SK-N-SH (cell line): ENCODE results near the gene MGAT5. TPM values are rescaled to one million over a fixed set of nuclear protein-coding genes. Genes with fewer than 3 reads are reported as not detected.

Experiments used
- CTCF ChIA-PET: fragments of 300-600, 350-600 bp; formaldehyde crosslinking; extraction: SDS; loops from one replicate; lab custom pipeline; 2021; lab: Yijun Ruan, JAX
- POLR2A ChIA-PET: fragments of 350-600 bp; sonication (Branson Sonifier 250); formaldehyde crosslinking; extraction: SDS; loops from one replicate; lab custom pipeline; 2020; ENCODE audit warnings: antibody characterized with exemption, inconsistent platforms; lab: Yijun Ruan, JAX
- DNase-seq: peaks from one replicate; pipeline ENCODE4 v3.0.0; 2012
- H2AFZ ChIP-seq: fragments of 200-600 bp; sonication (generic); 2 replicates; pipeline ENCODE4 v1.8.1; 2016; ENCODE audit warnings: antibody characterized with exemption, mild to moderate bottlenecking, low read depth
- H3F3A ChIP-seq: fragments of 200-600 bp; sonication (generic); replicated peaks from 2 replicates; pipeline ENCODE3; 2016; ENCODE audit warnings: antibody characterized with exemption, mild to moderate bottlenecking; ENCODE audit not compliant: insufficient read depth
- H3K27ac ChIP-seq, 2 experiments: fragments of 200-500 bp in 1 of 2; fragments of 200-600 bp in 1 of 2; sonication (Bioruptor generic) in 1 of 2; sonication (generic), shearing (Covaris generic) in 1 of 2; 2 replicates each; pipeline versions ENCODE4 v1.5.1 to v1.6.1; 2014 to 2016; ENCODE audit warnings: low read depth in 2 of 2, inconsistent platforms in 1 of 2, low read length in 1 of 2, mild to moderate bottlenecking in 1 of 2, mixed read lengths in 1 of 2
- H3K27me3 ChIP-seq: fragments of 200-600 bp; sonication (generic), shearing (Covaris generic); 2 replicates; pipeline ENCODE4 v1.6.1; 2016; ENCODE audit warnings: mixed run types; ENCODE audit not compliant: insufficient read depth
- H3K36me3 ChIP-seq, 2 experiments: fragments of 200-500 bp in 1 of 2; fragments of 200-600 bp in 1 of 2; sonication (Bioruptor generic) in 1 of 2; sonication (generic) in 1 of 2; replicated peaks in 1 of 2; 2 replicates each; pipeline versions ENCODE3 to v1.5.1; 2014 to 2016; ENCODE audit warnings: low read length in 1 of 2, mild to moderate bottlenecking in 1 of 2; ENCODE audit not compliant: insufficient read depth in 2 of 2, control insufficient read depth in 1 of 2
- H3K4me1 ChIP-seq, 2 experiments: fragments of 200-500 bp in 1 of 2; fragments of 200-600 bp in 1 of 2; sonication (Bioruptor generic) in 1 of 2; sonication (generic), shearing (Covaris generic) in 1 of 2; 2 replicates each; pipeline versions ENCODE4 v1.5.1 to v1.6.1; 2014 to 2016; ENCODE audit warnings: low read depth in 1 of 2, low read length in 1 of 2, mixed run types in 1 of 2; ENCODE audit not compliant: insufficient read depth in 2 of 2, control insufficient read depth in 1 of 2
- H3K4me2 ChIP-seq: fragments of 200-600 bp; sonication (generic), shearing (Covaris generic); 2 replicates; pipeline ENCODE4 v1.6.1; 2017; ENCODE audit warnings: mixed run types
- H3K4me3 ChIP-seq, 2 experiments: fragments of 200-500 bp in 1 of 2; fragments of 200-600 bp in 1 of 2; sonication (Bioruptor generic) in 1 of 2; sonication (generic), shearing (Covaris generic) in 1 of 2; 2 replicates each; pipeline versions ENCODE4 v1.5.1 to v1.8.1; 2014 to 2016; ENCODE audit warnings: low read depth in 2 of 2, inconsistent platforms in 1 of 2, low read length in 1 of 2, mild to moderate bottlenecking in 1 of 2, mixed read lengths in 1 of 2, moderate library complexity in 1 of 2
- H3K79me2 ChIP-seq: fragments of 200-600 bp; sonication (generic); 2 replicates; pipeline ENCODE4 v1.8.1; 2017; ENCODE audit warnings: mild to moderate bottlenecking; ENCODE audit not compliant: insufficient read depth
- H3K9ac ChIP-seq: fragments of 200-600 bp; sonication (generic); 2 replicates; pipeline ENCODE4 v1.6.1; 2017; ENCODE audit warnings: mixed run types
- H3K9me2 ChIP-seq: fragments of 200-600 bp; sonication (generic); 2 replicates; pipeline ENCODE4 v1.6.1; 2017; ENCODE audit warnings: mixed run types
- H3K9me3 ChIP-seq: fragments of 200-600 bp; sonication (generic); 2 replicates; pipeline ENCODE4 v1.6.1; 2017; ENCODE audit warnings: mixed run types, mild to moderate bottlenecking, moderate library complexity
- H4K20me1 ChIP-seq: fragments of 200-600 bp; sonication (generic); 2 replicates; pipeline ENCODE4 v1.6.1; 2017; ENCODE audit warnings: mild to moderate bottlenecking, mixed run types; ENCODE audit not compliant: insufficient read depth
- CHD2 ChIP-seq: fragments of 150-350 bp; IDR thresholded peaks from 2 replicates; pipeline ENCODE4 v1.6.1; 2018; ENCODE audit warnings: low read length; ENCODE audit not compliant: partially characterized antibody
- FOXM1 ChIP-seq: IDR thresholded peaks from 2 replicates; pipeline ENCODE4 v1.4.0; 2012; ENCODE audit warnings: low read depth, mild to moderate bottlenecking
- JUND ChIP-seq: IDR thresholded peaks from 2 replicates; pipeline ENCODE4 v1.4.0; 2012
- MAX ChIP-seq: IDR thresholded peaks from 2 replicates; pipeline ENCODE4 v1.4.0; 2012; ENCODE audit warnings: low read depth
- MEF2A ChIP-seq: IDR thresholded peaks from 2 replicates; pipeline ENCODE4 v1.4.0; 2012; ENCODE audit warnings: low read depth, borderline replicate concordance
- NFIC ChIP-seq: IDR thresholded peaks from 2 replicates; pipeline ENCODE4 v1.4.0; 2012; ENCODE audit warnings: borderline replicate concordance
- NRF1 ChIP-seq: IDR thresholded peaks from 2 replicates; pipeline ENCODE4 v1.6.1; 2012; ENCODE audit warnings: low read depth, mild to moderate bottlenecking, low read length
- PBX3 ChIP-seq: IDR thresholded peaks from 2 replicates; pipeline ENCODE4; 2012
- RAD21 ChIP-seq: IDR thresholded peaks from 2 replicates; pipeline ENCODE4 v1.6.1; 2012; ENCODE audit warnings: mild to moderate bottlenecking, low read length
- RCOR1 ChIP-seq: fragments of 150-350 bp; IDR thresholded peaks from 2 replicates; pipeline ENCODE4 v1.6.1; 2017; ENCODE audit warnings: antibody characterized with exemption, low read length
- RXRA ChIP-seq: IDR thresholded peaks from 2 replicates; pipeline ENCODE4 v1.4.0; 2012; ENCODE audit warnings: low read depth, mild to moderate bottlenecking, borderline replicate concordance
- SIN3A ChIP-seq: IDR thresholded peaks from 2 replicates; pipeline ENCODE4 v1.6.1; 2012; ENCODE audit warnings: low read depth, mild to moderate bottlenecking, low read length, moderate library complexity, borderline replicate concordance
- TAF1 ChIP-seq: IDR thresholded peaks from 2 replicates; pipeline ENCODE4 v1.6.1; 2012; ENCODE audit warnings: low read depth, mild to moderate bottlenecking, low read length, moderate library complexity, borderline replicate concordance
- TEAD4 ChIP-seq: IDR thresholded peaks from 2 replicates; pipeline ENCODE4 v1.4.0; 2012; ENCODE audit warnings: mild to moderate bottlenecking, borderline replicate concordance; ENCODE audit not compliant: insufficient read depth
- WGBS: methylation state at CpG from one replicate; pipeline ENCODE4 v1.1.6; 2017; ENCODE audit warnings: low lambda C conversion rate; 5-methylcytosine and 5-hydroxymethylcytosine counted together
- polyA plus RNA-seq, 3 experiments: library from polyadenylated mRNA; depleted of rRNA; stranded (reverse); fragments of >200 nt; gene quantifications; 2 replicates each; pipeline ENCODE4 v1.2.3, GENCODE V29; 2012
- TF ChIP-seq, protein P1 (sequence below): IDR thresholded peaks from 2 replicates; pipeline ENCODE4 v1.6.1; 2012; ENCODE audit warnings: mild to moderate bottlenecking, low read depth, low read length, moderate library complexity
- TF ChIP-seq, protein P2 (sequence below): fragments of 150-350 bp; IDR thresholded peaks from 2 replicates; pipeline ENCODE4 v1.6.1; 2017; ENCODE audit warnings: antibody characterized with exemption, low read length, low read depth, borderline replicate concordance
- TF ChIP-seq, protein P3 (sequence below): IDR thresholded peaks from 2 replicates; pipeline ENCODE4 v1.4.0; 2012; ENCODE audit warnings: low read depth, borderline replicate concordance

The MGAT5 gene
- polyA plus RNA-seq, 1 of the 3 experiments (the other 2 are of a cell fraction): 18.2 TPM

DNA sequence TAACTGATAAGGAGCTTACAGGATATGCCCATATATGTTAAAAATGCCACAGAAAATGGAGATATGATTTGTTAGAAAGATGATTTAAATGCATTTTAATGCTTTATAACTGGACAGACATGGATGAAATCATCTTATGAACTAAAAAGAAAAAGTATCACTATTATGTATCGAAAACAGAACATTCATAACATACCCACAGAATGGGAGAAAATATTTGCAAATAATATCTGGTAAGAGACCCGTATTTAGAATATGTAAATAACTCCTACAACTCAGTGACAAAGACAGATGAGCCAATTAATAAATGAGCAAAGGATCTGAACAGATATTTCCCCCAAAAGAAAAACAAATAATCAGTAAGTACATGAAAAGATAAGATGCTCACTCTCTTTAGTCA is 24.3 kb upstream of the MGAT5 start:
- Histone ChIP-seq H3K9me2 (no peaks in the 10 kb centered on the region), H4K20me1 (no peaks in the 10 kb centered on the region), H3K4me2 (no peak overlapping the region), H2AFZ (no peak overlapping the region), H3K4me3 (no peak overlapping the region), H3F3A (no peaks in the 10 kb centered on the region), H3K27ac (no peak overlapping the region), H3K36me3 (no peaks in the 10 kb centered on the region)
- CTCF ChIA-PET: interaction anchor here (0.9 to 2.8 kb wide), 4 partner anchors 10 to 221 kb away, joined by 3 to 13 read pairs (median 3); no protein-coding TSS in a partner anchor
- TF ChIP-seq TAF1: no peak
- TF ChIP-seq, protein P1, sequence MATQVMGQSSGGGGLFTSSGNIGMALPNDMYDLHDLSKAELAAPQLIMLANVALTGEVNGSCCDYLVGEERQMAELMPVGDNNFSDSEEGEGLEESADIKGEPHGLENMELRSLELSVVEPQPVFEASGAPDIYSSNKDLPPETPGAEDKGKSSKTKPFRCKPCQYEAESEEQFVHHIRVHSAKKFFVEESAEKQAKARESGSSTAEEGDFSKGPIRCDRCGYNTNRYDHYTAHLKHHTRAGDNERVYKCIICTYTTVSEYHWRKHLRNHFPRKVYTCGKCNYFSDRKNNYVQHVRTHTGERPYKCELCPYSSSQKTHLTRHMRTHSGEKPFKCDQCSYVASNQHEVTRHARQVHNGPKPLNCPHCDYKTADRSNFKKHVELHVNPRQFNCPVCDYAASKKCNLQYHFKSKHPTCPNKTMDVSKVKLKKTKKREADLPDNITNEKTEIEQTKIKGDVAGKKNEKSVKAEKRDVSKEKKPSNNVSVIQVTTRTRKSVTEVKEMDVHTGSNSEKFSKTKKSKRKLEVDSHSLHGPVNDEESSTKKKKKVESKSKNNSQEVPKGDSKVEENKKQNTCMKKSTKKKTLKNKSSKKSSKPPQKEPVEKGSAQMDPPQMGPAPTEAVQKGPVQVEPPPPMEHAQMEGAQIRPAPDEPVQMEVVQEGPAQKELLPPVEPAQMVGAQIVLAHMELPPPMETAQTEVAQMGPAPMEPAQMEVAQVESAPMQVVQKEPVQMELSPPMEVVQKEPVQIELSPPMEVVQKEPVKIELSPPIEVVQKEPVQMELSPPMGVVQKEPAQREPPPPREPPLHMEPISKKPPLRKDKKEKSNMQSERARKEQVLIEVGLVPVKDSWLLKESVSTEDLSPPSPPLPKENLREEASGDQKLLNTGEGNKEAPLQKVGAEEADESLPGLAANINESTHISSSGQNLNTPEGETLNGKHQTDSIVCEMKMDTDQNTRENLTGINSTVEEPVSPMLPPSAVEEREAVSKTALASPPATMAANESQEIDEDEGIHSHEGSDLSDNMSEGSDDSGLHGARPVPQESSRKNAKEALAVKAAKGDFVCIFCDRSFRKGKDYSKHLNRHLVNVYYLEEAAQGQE: no peak
- TF ChIP-seq CHD2: no peak
- TF ChIP-seq, protein P2, sequence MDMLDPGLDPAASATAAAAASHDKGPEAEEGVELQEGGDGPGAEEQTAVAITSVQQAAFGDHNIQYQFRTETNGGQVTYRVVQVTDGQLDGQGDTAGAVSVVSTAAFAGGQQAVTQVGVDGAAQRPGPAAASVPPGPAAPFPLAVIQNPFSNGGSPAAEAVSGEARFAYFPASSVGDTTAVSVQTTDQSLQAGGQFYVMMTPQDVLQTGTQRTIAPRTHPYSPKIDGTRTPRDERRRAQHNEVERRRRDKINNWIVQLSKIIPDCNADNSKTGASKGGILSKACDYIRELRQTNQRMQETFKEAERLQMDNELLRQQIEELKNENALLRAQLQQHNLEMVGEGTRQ: no peak
- TF ChIP-seq, protein P3, sequence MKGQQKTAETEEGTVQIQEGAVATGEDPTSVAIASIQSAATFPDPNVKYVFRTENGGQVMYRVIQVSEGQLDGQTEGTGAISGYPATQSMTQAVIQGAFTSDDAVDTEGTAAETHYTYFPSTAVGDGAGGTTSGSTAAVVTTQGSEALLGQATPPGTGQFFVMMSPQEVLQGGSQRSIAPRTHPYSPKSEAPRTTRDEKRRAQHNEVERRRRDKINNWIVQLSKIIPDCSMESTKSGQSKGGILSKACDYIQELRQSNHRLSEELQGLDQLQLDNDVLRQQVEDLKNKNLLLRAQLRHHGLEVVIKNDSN: no peak
- no peak for TF ChIP-seq JUND
- no peak for TF ChIP-seq NRF1
- no peak for TF ChIP-seq TEAD4
- TF ChIP-seq RAD21: no peak
- no peak for TF ChIP-seq NFIC
- TF ChIP-seq SIN3A: no peak
- TF ChIP-seq MEF2A: no peak
- no peak for TF ChIP-seq FOXM1
- TF ChIP-seq PBX3: no peak
- TF ChIP-seq RXRA: no peak
- no peak for TF ChIP-seq RCOR1
- no peak for TF ChIP-seq MAX
- TF ChIP-seq, all 33 proteins: peak for 0
- WGBS: 96% methylated on average over 2 of the region's 2 CpGs
- peaks cover 14% of the 10 kb centered on the region in 2 experiments; a peak in 3 of 4 replicates for H3K4me1 ChIP-seq
- H3K9me3 ChIP-seq: no peaks in the 10 kb centered on the region
- no peak for DNase-seq
- POLR2A ChIA-PET: no interaction called here
- 0 out of 2 replicates have a peak, but pooled peaks cover 4% of the 10 kb centered on the region for H3K79me2 ChIP-seq
- H3K9ac ChIP-seq: no peak overlapping the region
- H3K27me3 ChIP-seq: no peaks in the 10 kb centered on the region
